Measurements from ENCODE around the gene CGB2.
"Not testable (repeated sequence)": the region's sequence is repeated elsewhere in the genome, so short reads cannot be mapped to it uniquely, and the experiment has no call there.

The CGB2 gene

GRCh38 chr19:49031642-49032301, at the start of gene CGB2:
Gene CGB2 (plus strand): TSS chr19:49031890. CDS start chr19:49032096, 206 bp downstream.
- DNase-seq (ENCODE audit: low read depth): not testable (repeated sequence)

- no peak for DNase-seq (ENCODE audit: low read depth)
Measured at GRCh38 chr19:48982280-48982679, 49.4 kb upstream of the CGB2 start.

GRCh38 chr19:48985711-48986110, 46.0 kb upstream of the CGB2 start:
- no peak for DNase-seq (ENCODE audit: low read depth)

- no peak for DNase-seq (ENCODE audit: low read depth)
Measured at GRCh38 chr19:48986211-48986610, 45.5 kb upstream of the CGB2 start.

- DNase-seq (ENCODE audit: low read depth): no peak
Measured at GRCh38 chr19:48987323-48987722, 44.4 kb upstream of the CGB2 start.

DNA sequence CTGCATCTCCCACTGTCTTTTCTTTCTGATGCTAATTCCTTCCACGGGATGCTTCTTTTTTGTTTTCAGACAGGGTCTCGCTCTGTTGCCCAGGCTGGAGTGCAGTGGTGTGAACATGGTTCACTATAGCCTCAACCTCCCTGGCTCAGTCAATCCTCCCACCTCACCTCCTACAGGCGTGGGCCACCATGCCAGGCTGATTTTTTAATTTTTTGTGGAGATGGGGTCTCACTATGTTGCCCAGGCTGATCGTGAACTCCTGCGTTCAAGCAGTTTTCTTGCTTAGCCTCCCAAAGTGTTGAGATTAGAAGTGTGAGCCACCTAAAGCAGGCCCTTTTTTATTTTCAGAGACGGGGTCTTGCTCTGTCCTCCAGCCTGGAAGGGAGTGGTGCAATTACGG, 43.4 kb upstream of the CGB2 start:
- DNase-seq (ENCODE audit: low read depth): no peak

DNA sequence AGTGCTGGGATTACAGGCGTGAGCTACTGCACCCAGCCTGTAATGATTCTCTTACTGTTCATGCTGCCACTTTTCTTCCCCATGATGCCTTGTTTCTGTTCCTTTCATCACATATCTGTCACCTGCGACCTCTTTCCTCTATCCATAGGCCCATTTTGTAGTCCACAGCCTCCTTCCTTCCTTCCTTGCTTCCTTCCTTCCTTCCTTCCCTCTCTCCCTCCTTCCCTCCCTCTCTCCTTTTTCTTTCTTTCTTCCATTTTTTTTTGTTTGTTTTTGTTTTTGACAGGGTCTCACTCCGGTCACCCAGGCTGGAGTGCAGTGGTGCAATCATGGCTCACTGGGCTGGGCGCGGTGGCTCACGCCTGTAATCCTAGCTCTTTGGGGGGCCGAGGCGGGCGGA, 42.8 kb upstream of the CGB2 start:
- DNase-seq (ENCODE audit: low read depth): no peak

- no peak for DNase-seq (ENCODE audit: low read depth)
Measured at GRCh38 chr19:48989701-48990291, 41.9 kb upstream of the CGB2 start.

DNA sequence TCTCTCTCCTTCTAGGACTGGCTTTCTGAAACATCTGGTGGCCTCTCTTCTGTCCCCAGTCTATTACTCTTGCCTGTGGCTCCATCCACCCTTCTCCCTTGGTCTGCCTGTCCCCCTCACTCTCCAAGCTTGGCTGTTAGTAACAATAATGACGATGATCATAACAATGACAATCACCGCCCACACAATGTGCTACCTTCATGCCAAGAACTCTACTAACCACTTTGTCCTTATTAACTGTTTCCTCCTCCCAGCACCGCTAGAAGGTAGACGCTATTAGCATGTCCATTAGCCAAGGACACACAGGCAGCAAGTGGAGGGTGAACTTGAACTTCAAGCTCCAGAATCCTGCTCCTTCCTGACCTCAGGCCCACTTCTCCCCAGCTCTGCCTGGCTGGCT, 41.3 kb upstream of the CGB2 start:
- no peak for DNase-seq (ENCODE audit: low read depth)

GRCh38 chr19:48991011-48991609, 40.6 kb upstream of the CGB2 start:
- DNase-seq (ENCODE audit: low read depth): no peak

DNA sequence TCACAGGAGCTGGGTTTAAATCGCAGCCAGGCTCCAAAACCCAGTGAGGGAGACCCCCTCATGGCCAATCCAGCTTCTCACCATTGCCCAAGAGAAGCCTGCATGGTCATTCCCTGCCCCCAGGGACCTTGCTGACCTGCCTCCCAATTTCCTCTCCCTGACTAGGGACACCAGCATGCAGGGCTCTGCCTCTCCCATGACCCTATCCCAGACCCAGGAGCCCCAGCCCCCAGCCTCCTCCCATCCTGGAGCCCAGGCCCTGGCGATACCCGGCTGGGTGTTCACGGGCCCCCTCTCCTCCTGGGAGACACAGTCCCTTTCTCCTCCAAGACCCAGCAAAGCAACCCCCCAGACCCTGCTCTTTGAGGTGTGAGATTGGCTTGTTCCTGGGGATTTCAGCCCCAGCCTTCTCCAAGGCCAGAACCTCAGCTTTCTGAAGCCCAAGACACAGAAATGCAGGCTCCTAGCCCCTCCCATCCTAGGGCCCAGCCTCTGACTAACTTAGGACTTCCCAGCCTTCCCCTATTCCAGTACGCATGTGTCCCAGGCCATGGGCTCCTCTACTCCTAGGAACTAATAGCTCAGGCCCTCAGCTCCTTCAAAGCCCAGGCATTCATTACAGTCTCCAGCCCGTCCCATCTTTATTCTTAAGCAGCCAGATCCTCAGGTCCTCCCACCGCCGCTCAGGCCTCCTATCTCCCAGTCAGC, 39.7 kb upstream of the CGB2 start:
- no peak for DNase-seq (ENCODE audit: low read depth)

DNA sequence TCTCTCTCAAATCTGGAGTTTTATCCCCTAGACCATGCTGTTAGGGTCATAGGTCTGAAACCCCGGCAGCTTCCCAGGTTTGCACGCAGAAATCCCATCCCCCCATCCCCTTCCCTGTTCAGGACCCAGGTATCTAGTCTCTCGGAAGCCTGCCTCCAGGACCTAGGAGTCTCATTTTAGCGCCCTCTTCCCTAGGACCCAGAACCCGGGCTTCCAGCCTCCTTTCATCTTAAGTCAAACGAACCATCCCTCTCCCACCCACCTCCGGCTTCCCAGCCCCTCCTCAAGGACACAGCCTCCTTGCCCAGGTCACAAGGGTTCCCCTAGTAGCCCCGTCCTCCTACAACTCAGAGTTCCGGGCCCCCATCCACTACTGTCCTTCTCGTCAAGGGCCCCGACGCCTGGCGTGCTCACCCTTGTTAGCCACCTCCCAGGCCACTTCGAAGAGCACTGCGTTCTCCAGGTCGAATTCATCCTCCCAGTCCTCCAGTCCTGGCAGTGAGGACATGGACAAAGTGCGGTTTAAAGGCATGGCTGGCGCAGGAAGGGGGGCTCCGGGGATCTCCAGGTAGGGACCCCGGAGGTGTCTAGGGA, 39.0 kb upstream of the CGB2 start:
- no peak for DNase-seq (ENCODE audit: low read depth)

DNA sequence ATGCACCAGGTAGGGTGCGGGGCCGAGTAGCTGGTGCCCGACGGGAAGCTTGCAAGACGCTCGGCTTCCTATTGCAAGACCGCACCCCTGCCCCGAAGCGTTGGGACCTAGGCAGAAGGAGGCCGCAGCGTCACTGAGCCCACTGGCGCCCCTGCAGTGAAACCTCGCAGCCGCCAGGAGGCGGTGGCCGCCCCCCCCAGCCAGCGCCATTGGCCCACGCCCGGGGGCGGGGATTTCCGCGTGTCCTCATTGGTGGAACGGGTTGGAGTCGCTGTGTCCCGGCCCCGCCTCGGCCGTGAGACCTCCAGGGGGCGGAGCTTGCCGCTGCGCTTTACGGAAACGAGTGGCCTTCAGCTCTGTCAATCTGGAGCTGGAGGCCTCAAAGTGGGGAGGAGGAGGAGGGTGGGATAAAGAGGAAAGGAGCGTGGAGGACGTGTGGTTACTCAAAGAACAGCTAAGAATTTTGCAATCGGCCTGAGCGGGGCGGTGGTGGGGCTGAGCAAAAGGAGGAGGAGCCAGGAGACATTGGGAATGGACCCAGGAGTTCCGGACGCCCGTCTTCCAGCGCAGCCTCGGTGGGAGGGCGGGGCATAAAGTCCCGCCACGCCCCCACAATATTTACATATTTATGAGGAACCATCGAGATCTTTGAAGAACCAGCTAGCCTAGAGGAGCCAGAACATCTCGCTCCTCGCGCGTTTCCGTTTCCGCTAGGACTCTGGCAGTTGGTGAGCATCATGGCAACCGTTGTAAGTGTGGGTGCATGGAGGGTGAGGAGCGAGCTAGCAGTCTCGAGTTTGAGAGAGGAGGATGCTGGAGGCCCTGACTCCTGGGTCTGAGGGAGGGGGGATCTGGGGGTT, 38.3 kb upstream of the CGB2 start, which contains the start of the genes GYS1 and RUVBL2:
TSS of gene GYS1 (minus strand) at position 135 of the 860 bp plus-strand sequence. CDS start 197 bp downstream, outside the sequence.
TSS of gene RUVBL2 (plus strand) at position 713 of the 860 bp plus-strand sequence. CDS start at position 738, 25 bp downstream.
- peak; percentile 100 for DNase-seq (ENCODE audit: low read depth)

DNA sequence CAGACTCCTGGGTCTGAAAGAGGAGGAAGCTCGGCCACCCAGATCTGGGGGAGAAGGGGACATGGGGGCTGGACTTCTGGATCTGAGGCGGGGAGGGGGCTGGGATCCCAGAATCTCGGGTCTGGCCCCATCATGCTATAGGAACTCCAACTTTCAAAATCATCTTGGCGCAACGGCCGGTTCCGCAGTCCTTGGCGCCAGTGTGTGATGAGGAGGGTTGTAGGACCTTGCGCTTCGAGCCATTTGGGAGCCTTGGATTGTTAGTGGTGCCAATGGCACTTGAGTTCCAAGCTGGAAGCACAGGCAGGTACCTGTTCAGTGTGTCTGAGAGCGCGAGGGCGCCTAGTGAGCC, 37.7 kb upstream of the CGB2 start:
- DNase-seq (ENCODE audit: low read depth): no peak

DNA sequence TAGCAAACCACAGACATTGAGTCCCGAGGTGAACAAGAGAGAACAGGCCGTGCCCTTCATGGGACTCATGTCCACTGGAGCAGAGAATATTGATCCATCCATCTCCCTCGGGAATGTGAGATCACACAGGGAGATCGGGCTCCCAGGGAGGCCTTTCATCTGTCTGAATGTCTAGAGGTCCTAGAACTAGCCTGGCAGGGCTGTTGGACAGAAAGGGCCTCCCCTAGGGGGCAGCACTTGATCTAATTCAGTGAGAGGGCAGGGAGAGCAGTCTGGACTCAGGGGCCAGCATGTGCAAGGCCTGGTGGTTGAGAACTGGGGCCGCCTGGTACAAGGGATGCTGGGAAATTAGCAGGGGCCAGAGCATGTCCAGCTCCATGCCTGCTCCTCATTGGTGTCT, 33.7 kb upstream of the CGB2 start:
- DNase-seq (ENCODE audit: low read depth): no peak

DNA sequence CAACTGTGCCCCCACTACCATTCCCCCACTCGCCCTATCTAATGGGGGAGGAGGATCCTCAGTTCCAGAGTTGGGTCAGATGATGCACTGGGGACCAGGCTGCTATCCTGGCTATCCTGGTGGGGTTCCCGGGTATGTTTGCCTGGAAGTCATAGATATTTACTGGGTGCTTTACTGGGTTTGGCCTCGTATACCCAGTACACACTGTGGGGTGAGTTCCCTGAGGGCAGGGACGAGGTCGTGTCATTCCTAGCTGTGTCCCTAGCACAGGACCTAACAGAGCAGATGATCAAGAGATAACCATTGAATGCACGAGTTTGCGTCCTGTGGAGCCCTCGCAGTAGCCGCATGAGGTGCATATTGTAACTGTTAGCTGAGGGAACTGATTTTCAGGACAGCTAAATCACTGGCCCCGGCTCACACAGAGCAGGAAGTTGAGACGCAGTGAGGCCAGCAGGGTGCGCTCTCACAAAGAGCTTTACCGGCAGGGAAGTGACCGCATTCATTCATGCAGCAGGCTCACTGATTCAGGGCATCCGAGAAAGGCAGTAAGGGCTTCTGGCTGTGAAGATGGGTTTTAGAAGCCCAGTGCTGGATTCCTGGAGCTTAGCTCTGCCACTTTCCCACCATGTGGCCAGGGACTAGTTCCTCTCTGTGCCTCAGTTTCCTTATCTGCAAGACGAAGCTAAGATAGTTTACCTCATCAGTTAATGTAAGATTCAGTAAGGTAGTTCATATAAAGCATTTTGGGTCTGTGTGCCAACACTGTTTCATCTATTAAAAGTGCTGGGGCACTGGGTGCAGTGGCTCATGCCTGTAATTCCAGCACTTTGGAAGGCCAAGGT, 32.0 kb upstream of the CGB2 start:
- DNase-seq (ENCODE audit: low read depth): no peak

- DNase-seq (ENCODE audit: low read depth): no peak
Measured at GRCh38 chr19:49004133-49004532, 27.6 kb upstream of the CGB2 start.

DNA sequence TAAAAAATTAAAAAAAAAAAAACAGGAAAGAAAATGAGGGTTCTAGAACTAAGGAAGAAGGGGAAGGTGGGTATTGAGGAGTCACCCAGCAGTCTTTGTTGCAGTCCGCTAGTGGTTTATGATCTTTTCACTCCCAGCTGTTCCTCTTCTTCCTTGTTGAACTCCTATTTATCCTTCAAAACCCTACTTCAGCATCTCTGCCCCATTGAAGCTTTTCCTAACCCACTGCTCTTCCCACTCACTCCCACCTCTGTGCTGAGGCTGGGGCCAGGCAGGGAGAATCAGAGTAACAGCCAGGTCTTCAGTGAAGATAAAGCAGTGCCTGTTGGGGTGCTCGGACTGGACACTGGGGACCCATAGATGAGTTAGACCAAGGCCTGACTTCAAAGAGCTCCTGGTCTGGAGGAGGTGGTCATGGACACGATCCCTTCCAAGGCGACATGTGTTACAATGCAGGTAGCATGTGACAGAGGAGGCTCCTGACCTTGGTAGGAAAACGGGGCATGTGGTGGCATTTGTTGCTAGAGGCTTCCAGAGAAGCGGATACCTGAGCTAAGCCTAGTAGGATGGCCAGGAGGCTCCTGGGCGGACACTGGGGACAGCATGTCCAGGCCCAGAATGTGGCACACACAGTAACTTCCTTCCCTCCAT, 26.6 kb upstream of the CGB2 start:
- DNase-seq (ENCODE audit: low read depth): no peak

- DNase-seq (ENCODE audit: low read depth): no peak
Measured at GRCh38 chr19:49006905-49007304, 24.8 kb upstream of the CGB2 start.

DNA sequence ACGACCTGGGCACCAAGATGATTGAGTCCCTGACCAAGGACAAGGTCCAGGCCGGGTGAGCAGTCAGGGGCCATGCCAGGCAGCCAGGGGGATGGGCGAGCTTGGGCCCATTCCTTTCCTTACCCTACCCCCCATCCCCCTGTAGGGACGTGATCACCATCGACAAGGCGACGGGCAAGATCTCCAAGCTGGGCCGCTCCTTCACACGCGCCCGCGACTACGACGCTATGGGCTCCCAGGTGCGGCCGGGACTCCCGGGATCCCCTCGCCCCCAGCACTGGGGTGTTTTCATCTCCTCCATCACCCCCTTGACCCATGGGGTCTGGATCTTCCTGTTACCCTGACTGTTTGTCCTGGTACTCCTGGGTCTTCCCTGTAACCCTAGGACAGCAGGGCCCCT, 21.9 kb upstream of the CGB2 start:
- DNase-seq (ENCODE audit: low read depth): no peak
